Activated CD4-positive, alpha-beta T cell treated with anti-CD3 and anti-CD28 coated beads, Interleukin-2, amount 50 U/mL, for 16 hours (primary cell): ENCODE data around the gene THAP11.

Experiments used
- DNase-seq: peaks from one replicate; pipeline ENCODE4 v3.0.0-alpha.2; 2020

The THAP11 gene

GRCh38 chr16:67841816-67842508 is at the start of gene THAP11:
THAP11 (plus strand) TSS chr16:67842320; CDS start chr16:67842555, 235 bp downstream.
- peak; percentile 97 for DNase-seq

GRCh38 chr16:67796099-67796718 is 45.9 kb upstream of the THAP11 start:
- DNase-seq = no peak

GRCh38 chr16:67800338-67800926 is 41.7 kb upstream of the THAP11 start:
- no peak for DNase-seq

GRCh38 chr16:67801241-67801640 is 40.9 kb upstream of the THAP11 start:
- no peak for DNase-seq

- peak; percentile 69 for DNase-seq
Observed at GRCh38 chr16:67801883-67802282, 40.2 kb upstream of the THAP11 start.

GRCh38 chr16:67803894-67804293 is 38.2 kb upstream of the THAP11 start:
- DNase-seq = no peak

- no peak for DNase-seq
Observed at GRCh38 chr16:67804853-67805542, 37.1 kb upstream of the THAP11 start.

GRCh38 chr16:67805718-67806427 is 36.2 kb upstream of the THAP11 start:
- no peak for DNase-seq

- DNase-seq = peak; percentile 99
Observed at GRCh38 chr16:67806428-67807147, 35.5 kb upstream of the THAP11 start, which contains the start of the genes RANBP10 and TSNAXIP1. RANBP10 (minus strand) TSS chr16:67806560; CDS start chr16:67806536, 24 bp downstream. TSNAXIP1 (plus strand) TSS chr16:67806889; CDS start chr16:67807150, 261 bp downstream.

- no peak for DNase-seq
Observed at GRCh38 chr16:67807148-67807682, 34.9 kb upstream of the THAP11 start.

GRCh38 chr16:67811899-67812298 is 30.2 kb upstream of the THAP11 start:
- DNase-seq = no peak

- DNase-seq = no peak
Observed at GRCh38 chr16:67814567-67814966, 27.6 kb upstream of the THAP11 start.

- no peak for DNase-seq
Observed at GRCh38 chr16:67820608-67821259, 21.4 kb upstream of the THAP11 start.

GRCh38 chr16:67822511-67822910 is 19.6 kb upstream of the THAP11 start:
- no peak for DNase-seq

- DNase-seq = no peak
Observed at GRCh38 chr16:67825119-67825518, 17.0 kb upstream of the THAP11 start.

- DNase-seq = no peak
Observed at GRCh38 chr16:67825906-67826305, 16.2 kb upstream of the THAP11 start.

- DNase-seq = no peak
Observed at GRCh38 chr16:67828651-67829050, 13.5 kb upstream of the THAP11 start.

GRCh38 chr16:67833030-67833414 is 9.1 kb upstream of the THAP11 start:
- DNase-seq = no peak

- peak; percentile 95 for DNase-seq
Observed at GRCh38 chr16:67833415-67834241, 8.5 kb upstream of the THAP11 start.

- DNase-seq = no peak
Observed at GRCh38 chr16:67834242-67834614, 7.9 kb upstream of the THAP11 start.
